ENCODE results near the gene ZCCHC14. TPM values are rescaled to one million over a fixed set of nuclear protein-coding genes. Genes with fewer than 3 reads are reported as not detected.

The ZCCHC14 gene
- total and polyA plus RNA-seq, 2 of the 8 experiments (the other 6 are each of a cell fraction or from before 2014, with no cell fraction given), result 8.2 to 28.2 TPM

GRCh38 chr16:87493608-87494280, 920 bp upstream of the ZCCHC14 start:
- Histone ChIP-seq H3K79me2 (ENCODE audit: control insufficient read depth in 1 of 2, insufficient read depth in 2 of 2, low read length in 2 of 2) (peaks cover 5 to 30% of the 10 kb centered on the region in 2 experiments; a peak in 3 of 4 replicates), H3K4ac (replicated peaks; ENCODE audit: insufficient read length, low read depth, low read length) (no peak overlapping the region), H2BK15ac (ENCODE audit: low read length) (no peak overlapping the region), H2AK5ac (ENCODE audit: low read depth, low read length) (no peak overlapping the region), H2BK12ac (ENCODE audit: low read depth, low read length) (peak overlapping the region; percentile 27; the same call in 1 of the 2 replicates), H3K79me1 (ENCODE audit: low read depth, low read length) (no peaks in the 10 kb centered on the region; the same call in none of the 2 replicates), H3K14ac (ENCODE audit: insufficient read length) (no peak overlapping the region), H3K23me2 (ENCODE audit: low read depth, low read length) (peaks cover 9% of the 10 kb centered on the region; the same call in 1 of the 2 replicates), H3K23ac (ENCODE audit: insufficient read length) (no peak overlapping the region), H3K36me3 (ENCODE audit: control insufficient read depth in 2 of 4, insufficient read depth in 4 of 4, low read length in 3 of 4) (no peaks in the 10 kb centered on the region), H3K4me1 (replicated peaks in 1 of 4; ENCODE audit: control insufficient read depth in 3 of 4, insufficient read depth in 4 of 4, low read length in 3 of 4) (peaks cover 6 to 17% (median 9%) of the 10 kb centered on the region in 4 experiments), H3K9me3 (ENCODE audit: insufficient read depth in 2 of 2, low read depth in 1 of 2, low read length in 1 of 2) (no peaks in the 10 kb centered on the region), H4K20me1 (replicated peaks in 1 of 2; ENCODE audit: control insufficient read depth in 1 of 2, insufficient read depth in 2 of 2, low read length in 2 of 2) (peaks cover 7 to 8% of the 10 kb centered on the region in 2 experiments), H2BK5ac (ENCODE audit: low read depth, low read length) (no peak overlapping the region), H3K56ac (replicated peaks; ENCODE audit: insufficient read length, low read depth, low read length) (no peak overlapping the region), H3K4me2 (ENCODE audit: insufficient read depth in 1 of 2, low read depth in 2 of 2, low read length in 2 of 2) (peak overlapping the region; percentile 13 to 52; a peak in 3 of 4 replicates), H2BK120ac (replicated peaks; ENCODE audit: low read depth, low read length) (no peak overlapping the region), H3K27ac (ENCODE audit: low read depth, low read length) (no peak overlapping the region), H3K4me3 (ENCODE audit: extremely low read depth in 1 of 4, insufficient read depth in 2 of 4, low read depth in 3 of 4, low read length in 4 of 4) (peak overlapping the region in 2 of 4 experiments; percentile 11 to 60; a peak in 4 of 8 replicates), H3K27me3 (replicated peaks in 1 of 4; ENCODE audit: control insufficient read depth in 3 of 4, extremely low read depth in 1 of 4, insufficient read depth in 3 of 4, low read length in 3 of 4) (no peaks in the 10 kb centered on the region; a peak in 1 of 7 replicates), H3K9ac (replicated peaks in 1 of 4; ENCODE audit: extremely low read depth in 1 of 4, low read depth in 3 of 4, low read length in 3 of 4) (no peak overlapping the region), H2BK20ac (ENCODE audit: low read length) (no peak overlapping the region), H2AFZ (ENCODE audit: low read length) (no peak overlapping the region), H3K18ac (ENCODE audit: extremely low read depth, low read length) (no peak overlapping the region), H4K91ac (replicated peaks; ENCODE audit: insufficient read length, low read length) (no peak overlapping the region), H4K8ac (ENCODE audit: extremely low read depth, insufficient read depth, low read length) (no peak overlapping the region), H4K5ac (ENCODE audit: insufficient read length, low read depth, low read length) (no peak overlapping the region)
- FAIRE-seq, result no peak
- no peak for DNase-seq (ENCODE audit: low read depth in 1 of 2, low spot score in 2 of 2)
- ChIA-PET CTCF (ENCODE audit: partially characterized antibody) (interaction anchor here (1.1 to 1.2 kb wide), 3 partner anchors 30 to 142 kb away, joined by 3 to 5 read pairs (median 3); no protein-coding TSS in a partner anchor), POLR2A (ENCODE audit: partially characterized antibody) (no interaction called here)
- TF ChIP-seq POLR2A (IDR thresholded peaks at IDR 0.05; ENCODE audit: control extremely low read depth in 1 of 2, low read depth in 2 of 2, low read length in 2 of 2) (no peak), CHD2 (IDR thresholded peaks at IDR 0.05; ENCODE audit: low read length) (no peak), GABPA (IDR thresholded peaks at IDR 0.05; ENCODE audit: borderline replicate concordance, insufficient read depth, low read length) (no peak), BACH1 (IDR thresholded peaks at IDR 0.05; ENCODE audit: low read length) (no peak), EGR1 (IDR thresholded peaks at IDR 0.05; ENCODE audit: borderline replicate concordance, low read depth, low read length) (no peak), TAF7 (optimal IDR thresholded peaks at IDR 0.05; ENCODE audit: borderline replicate concordance, low read depth, low read length) (no peak), SIN3A (conservative IDR thresholded peaks at IDR 0.05 in 1 of 2, IDR thresholded peaks at IDR 0.05 in 1 of 2; ENCODE audit: low read depth in 1 of 2, low read length in 2 of 2) (no peak), SIRT6 (IDR thresholded peaks at IDR 0.05; ENCODE audit: low read length) (no peak), SRF (IDR thresholded peaks at IDR 0.05; ENCODE audit: low read depth, low read length) (no peak), BRCA1 (IDR thresholded peaks at IDR 0.05; ENCODE audit: low read depth, low read length) (no peak), SAP30 (IDR thresholded peaks at IDR 0.05; ENCODE audit: insufficient read depth, insufficient replicate concordance, low read length) (no peak), E2F6 (IDR thresholded peaks at IDR 0.05) (no peak)
- WGBS, 2 experiments (ENCODE audit: extremely low coverage in 1 of 2, insufficient coverage in 1 of 2, insufficient read length in 1 of 2, insufficient replicate concordance in 2 of 2, low coverage in 1 of 2, low lambda C conversion rate in 2 of 2, missing lambda C conversion rate in 1 of 2), result 74% methylated on average over 22 of the region's 23 CpGs; no CpG with 5 or more reads in 1 of the 2 experiments
